Measurements from ENCODE around the gene RASSF9.

The RASSF9 gene

DNA sequence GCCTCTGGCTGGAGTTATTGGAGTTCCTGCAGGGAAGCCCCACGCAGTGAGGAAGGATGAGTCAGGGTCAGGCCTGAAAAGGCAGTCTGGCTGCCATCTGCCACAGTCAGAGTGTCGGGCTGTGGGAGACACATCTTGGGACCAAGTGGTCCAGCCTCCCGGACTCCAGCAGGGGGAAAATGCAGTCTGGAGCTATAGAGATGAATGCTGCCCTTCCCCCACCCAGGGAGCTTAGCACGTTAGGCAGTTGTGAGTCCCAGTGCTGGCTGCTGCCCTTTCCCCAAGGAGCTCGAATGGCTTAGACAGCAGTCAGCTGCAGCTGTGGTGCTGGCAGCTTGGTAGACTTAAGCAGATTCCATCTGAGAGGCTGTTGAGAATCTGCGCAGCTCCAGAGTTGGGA lies 29.7 kb upstream of the RASSF9 start:
- H3K4me3 ChIP-seq (ENCODE audit: low read depth, low read length): no peak overlapping the region
- TF ChIP-seq, protein P1, sequence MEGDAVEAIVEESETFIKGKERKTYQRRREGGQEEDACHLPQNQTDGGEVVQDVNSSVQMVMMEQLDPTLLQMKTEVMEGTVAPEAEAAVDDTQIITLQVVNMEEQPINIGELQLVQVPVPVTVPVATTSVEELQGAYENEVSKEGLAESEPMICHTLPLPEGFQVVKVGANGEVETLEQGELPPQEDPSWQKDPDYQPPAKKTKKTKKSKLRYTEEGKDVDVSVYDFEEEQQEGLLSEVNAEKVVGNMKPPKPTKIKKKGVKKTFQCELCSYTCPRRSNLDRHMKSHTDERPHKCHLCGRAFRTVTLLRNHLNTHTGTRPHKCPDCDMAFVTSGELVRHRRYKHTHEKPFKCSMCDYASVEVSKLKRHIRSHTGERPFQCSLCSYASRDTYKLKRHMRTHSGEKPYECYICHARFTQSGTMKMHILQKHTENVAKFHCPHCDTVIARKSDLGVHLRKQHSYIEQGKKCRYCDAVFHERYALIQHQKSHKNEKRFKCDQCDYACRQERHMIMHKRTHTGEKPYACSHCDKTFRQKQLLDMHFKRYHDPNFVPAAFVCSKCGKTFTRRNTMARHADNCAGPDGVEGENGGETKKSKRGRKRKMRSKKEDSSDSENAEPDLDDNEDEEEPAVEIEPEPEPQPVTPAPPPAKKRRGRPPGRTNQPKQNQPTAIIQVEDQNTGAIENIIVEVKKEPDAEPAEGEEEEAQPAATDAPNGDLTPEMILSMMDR (IDR thresholded peaks at IDR 0.05; ENCODE audit: borderline replicate concordance, insufficient read depth, low read depth, low read length): no peak

DNA sequence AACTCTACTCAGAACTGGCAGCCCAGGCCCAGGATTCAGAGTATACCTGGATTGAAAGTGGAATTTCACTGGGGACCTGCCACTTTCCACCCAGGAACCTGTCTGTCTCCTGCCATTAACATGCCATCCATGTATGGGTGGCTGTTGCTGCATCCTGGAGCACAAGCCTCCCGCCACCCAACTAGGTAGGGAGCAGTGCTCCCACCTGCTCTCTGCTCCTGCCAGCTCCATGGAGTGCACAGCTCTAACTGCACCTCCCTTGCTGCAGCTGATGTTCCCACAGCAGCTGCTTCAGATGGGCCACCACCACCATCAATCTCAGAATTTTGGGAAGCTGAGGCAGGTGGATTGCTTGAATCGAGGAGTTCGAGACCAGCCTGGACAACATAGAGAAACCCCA lies 20.8 kb upstream of the RASSF9 start:
- TF ChIP-seq, protein P1 (IDR thresholded peaks at IDR 0.05; ENCODE audit: borderline replicate concordance, insufficient read depth, low read depth, low read length): no peak
- H3K4me3 ChIP-seq (ENCODE audit: low read depth, low read length): no peak overlapping the region

DNA sequence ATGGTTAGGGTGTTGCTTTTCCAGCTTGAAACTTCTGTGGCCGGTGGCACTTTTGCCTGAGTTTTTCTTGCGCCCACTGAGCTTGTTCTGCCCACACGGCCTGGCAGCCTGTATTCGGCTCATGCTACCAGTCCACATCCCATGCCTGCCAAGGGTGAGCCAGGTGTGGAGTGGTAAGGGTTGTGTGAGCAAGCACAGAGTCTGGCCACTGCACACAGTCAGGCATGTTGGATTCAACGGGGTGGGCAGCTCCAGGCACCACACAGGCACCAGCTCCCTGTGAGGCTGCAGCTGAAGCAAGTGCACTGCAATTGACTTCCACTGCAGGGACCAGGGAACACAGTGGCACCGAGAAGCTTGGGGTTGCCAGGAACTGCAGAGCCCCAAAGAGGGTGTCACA lies 19.1 kb upstream of the RASSF9 start:
- H3K4me3 ChIP-seq (ENCODE audit: low read depth, low read length): no peak overlapping the region
- TF ChIP-seq, protein P1 (IDR thresholded peaks at IDR 0.05; ENCODE audit: borderline replicate concordance, insufficient read depth, low read depth, low read length): no peak

DNA sequence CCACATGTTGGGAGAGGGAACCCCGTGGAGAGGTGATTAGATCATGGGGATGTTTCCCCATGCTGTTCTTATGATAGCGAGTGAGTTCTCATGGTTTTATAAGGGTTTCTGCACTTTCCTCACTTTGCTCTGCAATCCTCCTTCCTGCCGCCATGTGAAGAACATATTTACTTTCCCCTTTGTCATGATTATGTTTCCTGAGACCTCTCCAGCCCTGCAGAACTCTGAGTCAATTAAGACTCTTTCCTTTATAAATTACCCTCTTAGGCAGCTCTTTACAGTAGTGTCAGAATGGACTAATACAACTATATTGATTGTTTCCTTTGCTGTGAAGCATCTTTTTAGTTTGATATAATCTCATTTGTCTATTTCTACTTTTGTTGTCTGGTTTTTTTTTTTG lies 13.1 kb upstream of the RASSF9 start:
- TF ChIP-seq, protein P1 (IDR thresholded peaks at IDR 0.05; ENCODE audit: borderline replicate concordance, insufficient read depth, low read depth, low read length): no peak
- H3K4me3 ChIP-seq (ENCODE audit: low read depth, low read length): no peak overlapping the region

DNA sequence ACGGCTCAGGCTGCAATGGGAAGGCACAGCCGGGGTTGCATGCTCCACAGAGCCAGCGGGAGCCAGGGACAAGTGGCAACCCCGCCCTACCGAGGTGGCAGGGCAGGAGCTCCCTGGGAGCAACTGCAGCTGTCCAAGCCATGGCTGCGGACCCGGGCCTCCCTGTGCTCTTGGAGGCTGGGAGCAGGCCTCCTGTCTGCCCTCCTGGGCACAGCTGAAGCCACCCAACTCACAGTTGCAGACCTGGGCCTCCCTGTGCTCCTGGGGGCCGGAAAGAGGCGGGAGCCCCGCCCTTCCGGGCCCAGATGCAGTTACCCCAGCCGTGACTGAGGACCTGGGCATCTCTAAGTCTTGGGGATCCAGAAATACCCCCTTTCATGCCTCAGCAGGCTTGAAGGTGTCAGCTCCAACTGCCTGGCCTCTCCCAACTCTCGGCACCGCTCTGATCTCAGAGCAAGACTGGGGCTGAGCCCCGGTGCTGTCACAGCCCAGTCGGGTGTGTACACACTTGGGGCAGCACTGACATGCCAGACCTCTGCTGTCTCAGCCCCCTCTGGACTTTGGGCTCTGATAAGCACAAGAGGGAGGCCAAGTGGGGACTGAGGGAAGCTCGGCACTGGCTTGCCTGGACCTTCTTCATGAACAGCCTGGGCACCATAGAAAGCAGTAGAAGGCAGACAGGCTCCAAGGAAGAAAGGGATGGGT lies 7.5 kb upstream of the RASSF9 start:
- H3K4me3 ChIP-seq (ENCODE audit: low read depth, low read length): no peak overlapping the region
- TF ChIP-seq, protein P1 (IDR thresholded peaks at IDR 0.05; ENCODE audit: borderline replicate concordance, insufficient read depth, low read depth, low read length): no peak

DNA sequence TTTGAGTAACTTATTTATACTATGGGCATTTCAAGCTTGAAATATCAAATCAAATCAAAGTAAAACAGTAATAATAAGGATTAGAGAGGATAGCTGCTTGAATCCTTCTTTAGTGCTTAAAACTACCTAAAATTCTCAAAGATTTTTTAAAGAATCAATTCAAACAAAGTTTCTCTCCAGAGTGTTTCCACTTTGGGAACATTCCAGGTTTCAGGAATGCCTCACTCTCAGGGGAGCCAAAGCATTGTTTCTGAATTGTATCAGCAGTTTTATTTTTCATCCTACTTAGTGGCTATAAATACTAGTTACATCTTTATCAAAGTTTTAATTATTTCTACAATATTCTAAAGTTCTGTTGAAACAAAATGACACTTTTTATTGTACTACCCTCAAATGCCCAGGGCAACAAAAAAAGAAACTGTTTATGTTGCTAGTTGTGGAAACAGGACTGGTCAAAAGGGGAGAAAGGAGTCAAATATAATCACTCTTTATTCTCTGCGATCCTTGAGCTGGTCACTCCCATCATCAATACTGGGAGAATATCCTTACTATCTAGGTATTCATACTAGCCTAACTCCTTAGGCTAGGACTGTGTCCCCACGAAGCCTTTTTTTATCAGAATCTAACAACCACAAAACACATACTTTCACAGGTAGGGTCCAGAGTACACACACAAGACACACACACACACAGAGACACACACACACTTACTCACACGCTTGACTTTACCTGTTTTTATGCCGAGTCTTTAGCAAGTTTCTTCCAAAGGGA lies 598 bp downstream of the RASSF9 start:
- TF ChIP-seq, protein P1 (IDR thresholded peaks at IDR 0.05; ENCODE audit: borderline replicate concordance, insufficient read depth, low read depth, low read length): no peak
- no peak overlapping the region for H3K4me3 ChIP-seq (ENCODE audit: low read depth, low read length)

DNA sequence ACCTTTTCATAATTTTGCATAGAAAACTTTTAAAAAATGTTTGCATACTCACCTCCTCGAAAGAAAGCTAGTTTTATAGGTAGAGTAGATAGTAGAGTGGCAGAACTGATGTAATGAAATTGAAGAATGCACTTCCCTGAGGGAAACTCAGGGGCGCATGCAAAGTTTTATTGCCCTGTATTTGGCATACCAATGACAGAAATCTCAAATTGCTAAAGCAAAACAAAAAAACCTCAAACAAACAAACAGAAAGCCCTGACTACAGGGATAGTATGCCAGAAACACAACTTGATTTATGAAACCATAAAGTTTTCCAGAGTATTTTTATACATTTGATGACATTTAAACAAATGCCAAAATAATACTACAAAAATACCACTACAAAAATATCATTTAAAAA lies 1.8 kb downstream of the RASSF9 start:
- TF ChIP-seq, protein P1 (IDR thresholded peaks at IDR 0.05; ENCODE audit: borderline replicate concordance, insufficient read depth, low read depth, low read length): no peak
- no peak overlapping the region for H3K4me3 ChIP-seq (ENCODE audit: low read depth, low read length)
